Measurements from ENCODE around the gene CRNKL1. TPM values are rescaled to one million over a fixed set of nuclear protein-coding genes. Genes with fewer than 3 reads are reported as not detected.

The CRNKL1 gene
- total RNA-seq, 1 experiment from 2014 or later = 20.4 TPM

DNA sequence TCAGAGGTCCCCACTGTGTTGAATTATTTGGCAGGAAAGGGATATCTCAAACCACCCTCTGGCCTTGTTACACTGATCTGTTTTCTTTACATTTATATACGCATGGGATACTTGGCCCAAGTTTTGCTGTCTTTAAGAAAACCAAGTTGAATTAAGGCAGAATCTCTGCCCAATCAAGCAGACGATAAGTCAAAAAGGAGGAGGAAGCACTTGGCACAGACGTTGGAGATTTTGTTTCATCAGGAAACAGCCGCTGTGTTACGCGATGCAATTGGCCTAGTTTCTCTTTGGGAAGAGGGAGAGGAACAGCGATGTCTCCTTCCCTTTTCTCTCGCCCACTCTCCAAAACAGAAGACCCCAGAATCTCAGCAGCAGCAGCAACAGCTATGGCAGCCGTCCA, 55.3 kb downstream of the CRNKL1 start (continued):
- TF ChIP-seq, protein P1, sequence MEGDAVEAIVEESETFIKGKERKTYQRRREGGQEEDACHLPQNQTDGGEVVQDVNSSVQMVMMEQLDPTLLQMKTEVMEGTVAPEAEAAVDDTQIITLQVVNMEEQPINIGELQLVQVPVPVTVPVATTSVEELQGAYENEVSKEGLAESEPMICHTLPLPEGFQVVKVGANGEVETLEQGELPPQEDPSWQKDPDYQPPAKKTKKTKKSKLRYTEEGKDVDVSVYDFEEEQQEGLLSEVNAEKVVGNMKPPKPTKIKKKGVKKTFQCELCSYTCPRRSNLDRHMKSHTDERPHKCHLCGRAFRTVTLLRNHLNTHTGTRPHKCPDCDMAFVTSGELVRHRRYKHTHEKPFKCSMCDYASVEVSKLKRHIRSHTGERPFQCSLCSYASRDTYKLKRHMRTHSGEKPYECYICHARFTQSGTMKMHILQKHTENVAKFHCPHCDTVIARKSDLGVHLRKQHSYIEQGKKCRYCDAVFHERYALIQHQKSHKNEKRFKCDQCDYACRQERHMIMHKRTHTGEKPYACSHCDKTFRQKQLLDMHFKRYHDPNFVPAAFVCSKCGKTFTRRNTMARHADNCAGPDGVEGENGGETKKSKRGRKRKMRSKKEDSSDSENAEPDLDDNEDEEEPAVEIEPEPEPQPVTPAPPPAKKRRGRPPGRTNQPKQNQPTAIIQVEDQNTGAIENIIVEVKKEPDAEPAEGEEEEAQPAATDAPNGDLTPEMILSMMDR (IDR thresholded peaks at IDR 0.05 in 2 of 3, conservative IDR thresholded peaks at IDR 0.05 in 1 of 3; ENCODE audit: borderline replicate concordance in 1 of 3, insufficient read depth in 1 of 3, low read depth in 2 of 3, low read length in 2 of 3) = no peak
- TF ChIP-seq, protein P2, sequence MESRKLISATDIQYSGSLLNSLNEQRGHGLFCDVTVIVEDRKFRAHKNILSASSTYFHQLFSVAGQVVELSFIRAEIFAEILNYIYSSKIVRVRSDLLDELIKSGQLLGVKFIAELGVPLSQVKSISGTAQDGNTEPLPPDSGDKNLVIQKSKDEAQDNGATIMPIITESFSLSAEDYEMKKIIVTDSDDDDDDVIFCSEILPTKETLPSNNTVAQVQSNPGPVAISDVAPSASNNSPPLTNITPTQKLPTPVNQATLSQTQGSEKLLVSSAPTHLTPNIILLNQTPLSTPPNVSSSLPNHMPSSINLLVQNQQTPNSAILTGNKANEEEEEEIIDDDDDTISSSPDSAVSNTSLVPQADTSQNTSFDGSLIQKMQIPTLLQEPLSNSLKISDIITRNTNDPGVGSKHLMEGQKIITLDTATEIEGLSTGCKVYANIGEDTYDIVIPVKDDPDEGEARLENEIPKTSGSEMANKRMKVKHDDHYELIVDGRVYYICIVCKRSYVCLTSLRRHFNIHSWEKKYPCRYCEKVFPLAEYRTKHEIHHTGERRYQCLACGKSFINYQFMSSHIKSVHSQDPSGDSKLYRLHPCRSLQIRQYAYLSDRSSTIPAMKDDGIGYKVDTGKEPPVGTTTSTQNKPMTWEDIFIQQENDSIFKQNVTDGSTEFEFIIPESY (IDR thresholded peaks at IDR 0.05; ENCODE audit: extremely low read depth, insufficient replicate concordance, low read length) = no peak
- TF ChIP-seq EZH2 (IDR thresholded peaks at IDR 0.05) (no peak), EZH2phosphoT487 (IDR thresholded peaks at IDR 0.05; ENCODE audit: borderline replicate concordance) (no peak), YY1 (IDR thresholded peaks at IDR 0.05; ENCODE audit: extremely low read depth, insufficient replicate concordance, low read depth, low read length) (no peak), POLR2A (IDR thresholded peaks at IDR 0.05; ENCODE audit: borderline replicate concordance, extremely low read depth, insufficient read depth, insufficient read length) (no peak), CEBPB (IDR thresholded peaks at IDR 0.05; ENCODE audit: low read depth) (no peak)

DNA sequence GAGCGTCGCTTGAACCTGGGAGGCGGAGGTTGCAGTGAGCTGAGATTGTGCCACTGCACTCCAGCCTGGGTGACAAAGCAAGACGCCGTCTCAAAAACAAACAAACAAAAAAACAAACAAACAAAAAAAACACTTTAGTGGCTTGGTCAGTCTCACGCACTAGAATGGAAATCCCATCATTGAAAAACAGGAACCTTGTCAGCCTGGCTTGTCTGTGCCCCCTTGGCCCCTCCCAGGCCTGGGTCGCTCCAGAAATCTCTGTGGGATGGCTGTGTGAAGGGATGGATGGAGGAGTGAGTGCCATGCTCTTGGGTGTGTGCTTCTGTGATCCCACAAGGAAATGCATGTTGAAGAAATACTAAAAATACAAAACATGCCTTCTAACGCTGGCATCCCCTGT, 56.0 kb downstream of the CRNKL1 start:
- H3K27ac ChIP-seq (ENCODE audit: low read depth, low read length) = no peak overlapping the region
- H3K79me2 ChIP-seq (ENCODE audit: insufficient read depth, low read length) = no peaks in the 10 kb centered on the region
- no peaks in the 10 kb centered on the region for H3K9me3 ChIP-seq (ENCODE audit: control insufficient read depth in 1 of 2, insufficient read depth in 1 of 2, low read depth in 1 of 2, low read length in 2 of 2)
- ATAC-seq = no peak
- TF ChIP-seq SIN3A (IDR thresholded peaks at IDR 0.05; ENCODE audit: low read depth) (no peak), EZH2phosphoT487 (IDR thresholded peaks at IDR 0.05; ENCODE audit: borderline replicate concordance) (no peak), ZNF274 (IDR thresholded peaks at IDR 0.05; ENCODE audit: low read depth, low read length) (no peak)
- ChIA-PET CTCF (no interaction called here), RAD21 (ENCODE audit: low non-redundant PET in 1 of 2, low total read pairs in 2 of 2, uncharacterized antibody in 2 of 2, unreplicated experiment in 2 of 2) (no interaction called here), POLR2A (no interaction called here)
- H2AFZ ChIP-seq (ENCODE audit: low read depth, low read length, poor library complexity, severe bottlenecking) = no peak overlapping the region
- no peaks in the 10 kb centered on the region for H3K9me2 ChIP-seq (ENCODE audit: insufficient read depth)
- no TSS peak for BruUV-seq (replicated peaks)
- no peak overlapping the region for H3K4me3 ChIP-seq (replicated peaks in 1 of 2; ENCODE audit: low read depth in 1 of 2, low read length in 2 of 2)
- intact Hi-C loops (cut with micrococcal nuclease) = no loop called here
- H3K4me1 ChIP-seq (ENCODE audit: control insufficient read depth in 1 of 2, insufficient read depth in 2 of 2, low read length in 2 of 2) = peaks cover 32 to 42% of the 10 kb centered on the region in 2 experiments
- no peaks in the 10 kb centered on the region for H4K20me1 ChIP-seq (ENCODE audit: insufficient read depth)
- H3K9ac ChIP-seq (ENCODE audit: low read length) = no peak overlapping the region
- no peaks in the 10 kb centered on the region; the same call in 1 of the 2 replicates for H3K27me3 ChIP-seq (ENCODE audit: insufficient read depth, low read length)
- DNase-seq (ENCODE audit: low read depth, low spot score) = no peak
- no peak overlapping the region for H3K4me2 ChIP-seq (ENCODE audit: low read length)
- H3K36me3 ChIP-seq (ENCODE audit: control insufficient read depth in 1 of 2, insufficient read depth in 2 of 2, low read length in 2 of 2) = no peaks in the 10 kb centered on the region
